Measurements from ENCODE around the gene NSFL1C. TPM values are rescaled to one million over a fixed set of nuclear protein-coding genes. Genes with fewer than 3 reads are reported as not detected.

Gene NSFL1C
- total RNA-seq, 6 experiments from 2014 or later: 40.8 to 53.5 (median 43.4) TPM

DNA sequence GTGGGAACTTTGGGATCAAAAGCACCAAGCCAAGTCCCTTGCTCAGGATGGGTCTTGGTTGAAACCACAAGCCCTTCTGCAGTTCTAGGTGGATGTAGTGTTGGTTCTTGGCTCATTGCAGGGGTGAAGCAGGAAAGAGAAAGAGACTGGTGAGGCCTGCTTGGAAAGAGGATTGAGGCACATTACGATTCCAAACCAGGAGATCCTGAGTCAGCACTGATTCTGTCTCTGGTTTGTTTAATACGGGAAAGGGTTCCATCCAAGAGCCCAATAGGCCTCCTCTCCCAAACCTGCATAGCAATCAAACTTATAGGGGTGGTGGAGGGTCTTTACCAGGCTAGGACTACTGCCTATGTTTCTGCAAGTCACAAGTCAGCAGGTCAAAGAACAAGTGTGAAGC lies 24.3 kb downstream of the NSFL1C start:
- WGBS (ENCODE audit: insufficient coverage, low coverage, low lambda C conversion rate, missing lambda C conversion rate): no CpG with 5 or more reads among the region's 2 CpGs
- intact Hi-C loops (cut with DNase I): loop anchor here in 1 of 2 donors (5.0 kb wide), 1 partner anchor 130 kb away; no protein-coding TSS in a partner anchor

DNA sequence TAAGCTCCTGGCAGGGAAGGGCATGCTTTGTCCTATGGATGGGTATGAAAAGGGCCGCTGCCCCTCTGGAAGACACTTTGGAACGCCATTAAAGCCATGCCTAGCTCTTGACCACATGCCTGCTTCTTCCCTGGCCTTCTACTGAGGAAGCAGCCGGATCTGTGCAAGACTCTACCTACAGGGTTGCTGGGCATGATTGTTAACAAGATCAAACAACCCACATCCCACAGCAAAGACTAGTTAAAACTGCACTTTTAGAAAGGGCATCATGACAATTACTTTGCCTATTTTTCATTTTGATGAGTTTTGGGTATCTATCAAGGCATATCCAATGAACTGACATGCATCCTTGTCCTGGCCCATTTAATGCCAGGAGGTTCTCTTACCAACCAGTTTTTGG lies 25.5 kb downstream of the NSFL1C start:
- Histone ChIP-seq H3K36me3 (peaks cover 0 to 47% (median 30%) of the 10 kb centered on the region in 4 donors), H3K27ac (no peak overlapping the region), H3K27me3 (no peaks in the 10 kb centered on the region), H3K4me1 (no peaks in the 10 kb centered on the region), H3K4me3 (no peak overlapping the region), H3K9me3 (no peaks in the 10 kb centered on the region)
- TF ChIP-seq POLR2A (IDR thresholded peaks at IDR 0.05) (no peak), CTCF (IDR thresholded peaks at IDR 0.05) (no peak)
- DNase-seq: no peak
- no peak for ATAC-seq
- intact Hi-C loops (cut with DNase I): loop anchor here in 1 of 2 donors (5.0 kb wide), 1 partner anchor 129 kb away; no protein-coding TSS in a partner anchor
- WGBS (ENCODE audit: insufficient coverage, low coverage, low lambda C conversion rate, missing lambda C conversion rate): no CpG with 5 or more reads among the region's 3 CpGs

More for the DNA sequence above, 24.3 kb downstream of the NSFL1C start:
- H3K4me1 ChIP-seq: no peaks in the 10 kb centered on the region
- no peaks in the 10 kb centered on the region for H3K9me3 ChIP-seq
- no peak for ATAC-seq
- DNase-seq: no peak
- no peak overlapping the region for H3K4me3 ChIP-seq
- TF ChIP-seq CTCF (IDR thresholded peaks at IDR 0.05) (no peak), POLR2A (IDR thresholded peaks at IDR 0.05) (no peak)
- no peaks in the 10 kb centered on the region for H3K27me3 ChIP-seq
- H3K36me3 ChIP-seq: peaks cover 0 to 59% (median 35%) of the 10 kb centered on the region in 4 donors
- no peak overlapping the region for H3K27ac ChIP-seq

GRCh38 chr20:1440024-1440423 lies 26.6 kb downstream of the NSFL1C start:
- Histone ChIP-seq H3K27ac (no peak overlapping the region), H3K4me3 (no peak overlapping the region), H3K9me3 (no peaks in the 10 kb centered on the region), H3K4me1 (no peaks in the 10 kb centered on the region), H3K36me3 (peaks cover 0 to 36% (median 22%) of the 10 kb centered on the region in 4 donors), H3K27me3 (no peaks in the 10 kb centered on the region)
- ATAC-seq (peak; percentile 18 to 61 (median 37)), DNase-seq (no peak)
- intact Hi-C loops (cut with DNase I): loop anchor here in 1 of 2 donors (5.0 kb wide), 1 partner anchor 128 kb away; no protein-coding TSS in a partner anchor
- TF ChIP-seq POLR2A (IDR thresholded peaks at IDR 0.05) (no peak), CTCF (IDR thresholded peaks at IDR 0.05) (peak; percentile 4 to 31 (median 24))
- WGBS (ENCODE audit: insufficient coverage, low coverage, low lambda C conversion rate, missing lambda C conversion rate): 80% methylated on average over 5 of the region's 6 CpGs

DNA sequence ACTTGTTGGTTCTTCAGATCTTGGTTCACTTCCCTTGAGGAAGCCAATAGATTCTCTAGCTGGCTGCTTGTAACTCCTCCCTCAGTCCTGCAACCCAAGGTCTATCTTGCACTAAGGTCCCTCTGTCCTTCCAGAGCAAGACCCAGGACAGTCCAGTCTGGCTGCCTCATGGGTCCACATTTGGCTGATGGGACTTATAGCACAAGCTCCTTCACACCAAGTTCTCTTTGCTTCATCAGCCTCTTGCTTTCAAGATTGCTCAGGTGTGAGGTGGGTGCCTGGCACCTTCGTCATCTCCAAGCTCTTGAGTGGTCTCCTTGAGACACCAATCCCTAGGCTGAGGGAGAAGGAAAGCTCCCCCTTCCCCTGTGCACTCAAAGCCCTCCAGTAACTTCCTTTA lies 28.3 kb downstream of the NSFL1C start:
- ATAC-seq (no peak), DNase-seq (no peak)
- Histone ChIP-seq H3K27ac (no peak overlapping the region), H3K9me3 (no peaks in the 10 kb centered on the region), H3K36me3 (peaks cover 0 to 19% (median 11%) of the 10 kb centered on the region in 4 donors), H3K4me1 (no peaks in the 10 kb centered on the region), H3K27me3 (no peaks in the 10 kb centered on the region), H3K4me3 (no peak overlapping the region)
- WGBS (ENCODE audit: insufficient coverage, low coverage, low lambda C conversion rate, missing lambda C conversion rate): no CpG with 5 or more reads among the region's 1 CpG
- intact Hi-C loops (cut with DNase I): loop anchor here in 1 of 2 donors (5.0 kb wide), 1 partner anchor 126 kb away; no protein-coding TSS in a partner anchor
- TF ChIP-seq CTCF (IDR thresholded peaks at IDR 0.05): no peak
- TF ChIP-seq POLR2A (IDR thresholded peaks at IDR 0.05): no peak
